Measurements from ENCODE around the gene CD276.

The CD276 gene

GRCh38 chr15:73752806-73753193, 68.6 kb downstream of the CD276 start:
- TF ChIP-seq RAD21 (IDR thresholded peaks at IDR 0.05; ENCODE audit: low read depth): no peak
- TF ChIP-seq USF1 (IDR thresholded peaks at IDR 0.05): no peak
- TF ChIP-seq EP300 (IDR thresholded peaks at IDR 0.05; ENCODE audit: borderline replicate concordance): no peak
- no peak for TF ChIP-seq NFIC (IDR thresholded peaks at IDR 0.05)
- no peak for TF ChIP-seq EGR1 (IDR thresholded peaks at IDR 0.05)
- no peak for TF ChIP-seq TCF12 (IDR thresholded peaks at IDR 0.05; ENCODE audit: low read depth)
- TF ChIP-seq TAF1 (IDR thresholded peaks at IDR 0.05; ENCODE audit: low read depth): no peak
- no peak for TF ChIP-seq TEAD4 (IDR thresholded peaks at IDR 0.05)
- TF ChIP-seq CREB1 (IDR thresholded peaks at IDR 0.05; ENCODE audit: low read depth): no peak

- no peak for TF ChIP-seq TEAD4 (IDR thresholded peaks at IDR 0.05)
- no peak for TF ChIP-seq FOXM1 (IDR thresholded peaks at IDR 0.05; ENCODE audit: borderline replicate concordance, low read depth)
- no peak for TF ChIP-seq EP300 (IDR thresholded peaks at IDR 0.05; ENCODE audit: borderline replicate concordance)
- no peak for TF ChIP-seq RAD21 (IDR thresholded peaks at IDR 0.05; ENCODE audit: low read depth)
- TF ChIP-seq YY1 (IDR thresholded peaks at IDR 0.05; ENCODE audit: low read depth): no peak
- TF ChIP-seq ZBTB7A (IDR thresholded peaks at IDR 0.05; ENCODE audit: low read depth): no peak
- no peak for TF ChIP-seq USF1 (IDR thresholded peaks at IDR 0.05)
- no peak for TF ChIP-seq REST (IDR thresholded peaks at IDR 0.05; ENCODE audit: low read depth)
- no peak for TF ChIP-seq MAX (IDR thresholded peaks at IDR 0.05)
- no peak for TF ChIP-seq EGR1 (IDR thresholded peaks at IDR 0.05)
- TF ChIP-seq CREB1 (IDR thresholded peaks at IDR 0.05; ENCODE audit: low read depth): no peak
- TF ChIP-seq TAF1 (IDR thresholded peaks at IDR 0.05; ENCODE audit: low read depth): no peak
- TF ChIP-seq TCF12 (IDR thresholded peaks at IDR 0.05; ENCODE audit: low read depth): no peak
- TF ChIP-seq CEBPB (IDR thresholded peaks at IDR 0.05): no peak
- no peak for TF ChIP-seq NFIC (IDR thresholded peaks at IDR 0.05)
Observed at GRCh38 chr15:73753250-73754130, 69.3 kb downstream of the CD276 start, which contains the start of gene INSYN1. Gene INSYN1, minus strand, starts transcription at chr15:73753351. Its CDS starts 2,221 bp downstream, at chr15:73751130.

- TF ChIP-seq EP300 (IDR thresholded peaks at IDR 0.05; ENCODE audit: borderline replicate concordance) (no peak), NFIC (IDR thresholded peaks at IDR 0.05) (no peak), REST (IDR thresholded peaks at IDR 0.05; ENCODE audit: low read depth) (no peak), ZBTB7A (IDR thresholded peaks at IDR 0.05; ENCODE audit: low read depth) (no peak)
Observed at GRCh38 chr15:73754461-73754860, 70.3 kb downstream of the CD276 start.

GRCh38 chr15:73755481-73755880, 71.3 kb downstream of the CD276 start:
- TF ChIP-seq CREB1 (IDR thresholded peaks at IDR 0.05; ENCODE audit: low read depth) (no peak), MAX (IDR thresholded peaks at IDR 0.05) (no peak), EGR1 (IDR thresholded peaks at IDR 0.05) (no peak), REST (IDR thresholded peaks at IDR 0.05; ENCODE audit: low read depth) (no peak), EP300 (IDR thresholded peaks at IDR 0.05; ENCODE audit: borderline replicate concordance) (no peak), TCF12 (IDR thresholded peaks at IDR 0.05; ENCODE audit: low read depth) (no peak)
